ENCODE data around the gene GAL3ST2.

- TF ChIP-seq EP300 (conservative IDR thresholded peaks at IDR 0.05; ENCODE audit: poor library complexity, severe bottlenecking) (no peak), EZH2 (IDR thresholded peaks at IDR 0.05; ENCODE audit: borderline replicate concordance, insufficient read depth, low read length, poor library complexity, severe bottlenecking) (no peak)
- TF ChIP-seq, protein P1, sequence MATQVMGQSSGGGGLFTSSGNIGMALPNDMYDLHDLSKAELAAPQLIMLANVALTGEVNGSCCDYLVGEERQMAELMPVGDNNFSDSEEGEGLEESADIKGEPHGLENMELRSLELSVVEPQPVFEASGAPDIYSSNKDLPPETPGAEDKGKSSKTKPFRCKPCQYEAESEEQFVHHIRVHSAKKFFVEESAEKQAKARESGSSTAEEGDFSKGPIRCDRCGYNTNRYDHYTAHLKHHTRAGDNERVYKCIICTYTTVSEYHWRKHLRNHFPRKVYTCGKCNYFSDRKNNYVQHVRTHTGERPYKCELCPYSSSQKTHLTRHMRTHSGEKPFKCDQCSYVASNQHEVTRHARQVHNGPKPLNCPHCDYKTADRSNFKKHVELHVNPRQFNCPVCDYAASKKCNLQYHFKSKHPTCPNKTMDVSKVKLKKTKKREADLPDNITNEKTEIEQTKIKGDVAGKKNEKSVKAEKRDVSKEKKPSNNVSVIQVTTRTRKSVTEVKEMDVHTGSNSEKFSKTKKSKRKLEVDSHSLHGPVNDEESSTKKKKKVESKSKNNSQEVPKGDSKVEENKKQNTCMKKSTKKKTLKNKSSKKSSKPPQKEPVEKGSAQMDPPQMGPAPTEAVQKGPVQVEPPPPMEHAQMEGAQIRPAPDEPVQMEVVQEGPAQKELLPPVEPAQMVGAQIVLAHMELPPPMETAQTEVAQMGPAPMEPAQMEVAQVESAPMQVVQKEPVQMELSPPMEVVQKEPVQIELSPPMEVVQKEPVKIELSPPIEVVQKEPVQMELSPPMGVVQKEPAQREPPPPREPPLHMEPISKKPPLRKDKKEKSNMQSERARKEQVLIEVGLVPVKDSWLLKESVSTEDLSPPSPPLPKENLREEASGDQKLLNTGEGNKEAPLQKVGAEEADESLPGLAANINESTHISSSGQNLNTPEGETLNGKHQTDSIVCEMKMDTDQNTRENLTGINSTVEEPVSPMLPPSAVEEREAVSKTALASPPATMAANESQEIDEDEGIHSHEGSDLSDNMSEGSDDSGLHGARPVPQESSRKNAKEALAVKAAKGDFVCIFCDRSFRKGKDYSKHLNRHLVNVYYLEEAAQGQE (IDR thresholded peaks at IDR 0.05; ENCODE audit: borderline replicate concordance) = no peak
These were observed 11.5 kb downstream of the GAL3ST2 start for GRCh38 chr2:241788135-241788534.

All from neural cell (in vitro differentiated cells).